NCI-H2107 treated with DMSO at 0.1 percent for 48 hours (cell line): ENCODE data around the gene TTC21A.

Experiments used
- DNase-seq: peaks from one replicate; lab custom pipeline; 2025; ENCODE audit not compliant: unreplicated experiment; lab: John Stamatoyannopoulos, UW

Gene TTC21A

GRCh38 chr3:39097716-39098472 is 9.6 kb upstream of the TTC21A start:
- DNase-seq, result no peak

- DNase-seq, result no peak
Measured at GRCh38 chr3:39098473-39099000, 8.9 kb upstream of the TTC21A start.

- DNase-seq, result no peak
Measured at GRCh38 chr3:39099242-39099641, 8.2 kb upstream of the TTC21A start.

- no peak for DNase-seq
Measured at GRCh38 chr3:39099738-39100499, 7.6 kb upstream of the TTC21A start.

- no peak for DNase-seq
Measured at GRCh38 chr3:39100500-39100886, 7.0 kb upstream of the TTC21A start.

GRCh38 chr3:39101022-39101689 is 6.3 kb upstream of the TTC21A start:
- DNase-seq, result no peak

GRCh38 chr3:39102504-39103323 is 4.8 kb upstream of the TTC21A start:
- no peak for DNase-seq

GRCh38 chr3:39103324-39103693 is 4.2 kb upstream of the TTC21A start:
- DNase-seq, result no peak

GRCh38 chr3:39103791-39104552 is 3.5 kb upstream of the TTC21A start:
- DNase-seq, result no peak

- DNase-seq, result no peak
Measured at GRCh38 chr3:39104961-39105686, 2.4 kb upstream of the TTC21A start.

GRCh38 chr3:39105687-39106063 is 1.8 kb upstream of the TTC21A start:
- DNase-seq, result no peak

GRCh38 chr3:39106281-39106811 is 1.1 kb upstream of the TTC21A start:
- no peak for DNase-seq

GRCh38 chr3:39106851-39107387 is 561 bp upstream of the TTC21A start:
- DNase-seq, result no peak

GRCh38 chr3:39108200-39108710 is 775 bp downstream of the TTC21A start:
- DNase-seq, result no peak

GRCh38 chr3:39109086-39109485 is 1.6 kb downstream of the TTC21A start:
- no peak for DNase-seq

- no peak for DNase-seq
Measured at GRCh38 chr3:39110041-39110639, 2.7 kb downstream of the TTC21A start.

GRCh38 chr3:39112113-39112512 is 4.6 kb downstream of the TTC21A start:
- no peak for DNase-seq

- DNase-seq, result no peak
Measured at GRCh38 chr3:39112535-39112934, 5.1 kb downstream of the TTC21A start.
